Measurements from ENCODE around the gene SEC14L1.

DNA sequence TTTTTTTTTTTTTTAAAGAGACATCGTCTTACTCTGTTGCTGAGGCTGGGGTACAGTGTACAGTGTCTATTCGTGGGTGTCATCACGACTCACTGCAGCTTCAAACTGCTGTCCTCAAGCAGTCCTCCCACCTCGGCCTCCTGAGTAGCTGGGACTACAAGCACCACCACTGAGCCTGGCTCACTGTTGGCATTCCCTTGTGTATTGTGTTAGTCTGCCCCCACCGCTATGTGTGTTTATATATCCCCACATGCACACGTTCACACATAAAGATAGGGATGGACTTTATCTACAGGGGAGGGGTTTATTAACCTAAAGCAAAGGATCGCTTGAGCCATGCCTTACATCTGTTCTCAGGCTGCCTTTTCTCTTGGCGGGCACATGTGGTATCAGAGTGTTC is 63.8 kb downstream of the SEC14L1 start:
- TF ChIP-seq, protein P1, sequence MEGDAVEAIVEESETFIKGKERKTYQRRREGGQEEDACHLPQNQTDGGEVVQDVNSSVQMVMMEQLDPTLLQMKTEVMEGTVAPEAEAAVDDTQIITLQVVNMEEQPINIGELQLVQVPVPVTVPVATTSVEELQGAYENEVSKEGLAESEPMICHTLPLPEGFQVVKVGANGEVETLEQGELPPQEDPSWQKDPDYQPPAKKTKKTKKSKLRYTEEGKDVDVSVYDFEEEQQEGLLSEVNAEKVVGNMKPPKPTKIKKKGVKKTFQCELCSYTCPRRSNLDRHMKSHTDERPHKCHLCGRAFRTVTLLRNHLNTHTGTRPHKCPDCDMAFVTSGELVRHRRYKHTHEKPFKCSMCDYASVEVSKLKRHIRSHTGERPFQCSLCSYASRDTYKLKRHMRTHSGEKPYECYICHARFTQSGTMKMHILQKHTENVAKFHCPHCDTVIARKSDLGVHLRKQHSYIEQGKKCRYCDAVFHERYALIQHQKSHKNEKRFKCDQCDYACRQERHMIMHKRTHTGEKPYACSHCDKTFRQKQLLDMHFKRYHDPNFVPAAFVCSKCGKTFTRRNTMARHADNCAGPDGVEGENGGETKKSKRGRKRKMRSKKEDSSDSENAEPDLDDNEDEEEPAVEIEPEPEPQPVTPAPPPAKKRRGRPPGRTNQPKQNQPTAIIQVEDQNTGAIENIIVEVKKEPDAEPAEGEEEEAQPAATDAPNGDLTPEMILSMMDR (IDR thresholded peaks at IDR 0.05; ENCODE audit: low read depth, low read length, missing input control) = no peak
- TF ChIP-seq, protein P2, sequence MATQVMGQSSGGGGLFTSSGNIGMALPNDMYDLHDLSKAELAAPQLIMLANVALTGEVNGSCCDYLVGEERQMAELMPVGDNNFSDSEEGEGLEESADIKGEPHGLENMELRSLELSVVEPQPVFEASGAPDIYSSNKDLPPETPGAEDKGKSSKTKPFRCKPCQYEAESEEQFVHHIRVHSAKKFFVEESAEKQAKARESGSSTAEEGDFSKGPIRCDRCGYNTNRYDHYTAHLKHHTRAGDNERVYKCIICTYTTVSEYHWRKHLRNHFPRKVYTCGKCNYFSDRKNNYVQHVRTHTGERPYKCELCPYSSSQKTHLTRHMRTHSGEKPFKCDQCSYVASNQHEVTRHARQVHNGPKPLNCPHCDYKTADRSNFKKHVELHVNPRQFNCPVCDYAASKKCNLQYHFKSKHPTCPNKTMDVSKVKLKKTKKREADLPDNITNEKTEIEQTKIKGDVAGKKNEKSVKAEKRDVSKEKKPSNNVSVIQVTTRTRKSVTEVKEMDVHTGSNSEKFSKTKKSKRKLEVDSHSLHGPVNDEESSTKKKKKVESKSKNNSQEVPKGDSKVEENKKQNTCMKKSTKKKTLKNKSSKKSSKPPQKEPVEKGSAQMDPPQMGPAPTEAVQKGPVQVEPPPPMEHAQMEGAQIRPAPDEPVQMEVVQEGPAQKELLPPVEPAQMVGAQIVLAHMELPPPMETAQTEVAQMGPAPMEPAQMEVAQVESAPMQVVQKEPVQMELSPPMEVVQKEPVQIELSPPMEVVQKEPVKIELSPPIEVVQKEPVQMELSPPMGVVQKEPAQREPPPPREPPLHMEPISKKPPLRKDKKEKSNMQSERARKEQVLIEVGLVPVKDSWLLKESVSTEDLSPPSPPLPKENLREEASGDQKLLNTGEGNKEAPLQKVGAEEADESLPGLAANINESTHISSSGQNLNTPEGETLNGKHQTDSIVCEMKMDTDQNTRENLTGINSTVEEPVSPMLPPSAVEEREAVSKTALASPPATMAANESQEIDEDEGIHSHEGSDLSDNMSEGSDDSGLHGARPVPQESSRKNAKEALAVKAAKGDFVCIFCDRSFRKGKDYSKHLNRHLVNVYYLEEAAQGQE (IDR thresholded peaks at IDR 0.05) = no peak
- TF ChIP-seq SP1 (IDR thresholded peaks at IDR 0.05) (no peak), NR2F2 (IDR thresholded peaks at IDR 0.05) (no peak), TAF1 (conservative IDR thresholded peaks at IDR 0.05) (no peak), YY1 (IDR thresholded peaks at IDR 0.05) (no peak)
